Colonic mucosa (tissue), 4 donors: ENCODE data around the gene DSG1. TPM values are rescaled to one million over a fixed set of nuclear protein-coding genes. Genes with fewer than 3 reads are reported as not detected.
"Not testable (repeated sequence)": the region's sequence is repeated elsewhere in the genome, so short reads cannot be mapped to it uniquely, and the experiment has no call there.

Experiments used
- DNase-seq: peaks from one replicate; pipeline ENCODE4 v3.0.0-alpha.2; 2020
- H3K27ac ChIP-seq: fragments of 200-600 bp; one replicate; pipeline ENCODE4 v1.8.0; 2021
- H3K27me3 ChIP-seq: fragments of 200-600 bp; one replicate; pipeline ENCODE4 v1.8.0; 2021
- H3K36me3 ChIP-seq: fragments of 200-600 bp; one replicate; pipeline ENCODE4 v1.8.0; 2021
- H3K4me1 ChIP-seq: fragments of 200-600 bp; one replicate; pipeline ENCODE4 v1.8.0; 2021; ENCODE audit warnings: mild to moderate bottlenecking
- H3K4me3 ChIP-seq: fragments of 200-600 bp; one replicate; pipeline ENCODE4 v1.8.0; 2021
- H3K9ac ChIP-seq, 2 donors: one replicate each; pipeline ENCODE4 v1.7.0; 2013; ENCODE audit warnings: control low read depth in 2 of 2, low read depth in 2 of 2, low read length in 2 of 2
- H3K9me3 ChIP-seq: fragments of 200-600 bp; one replicate; pipeline ENCODE4 v1.8.0; 2021
- CTCF ChIP-seq: fragments of 200-600 bp; IDR thresholded peaks from one replicate; pipeline ENCODE4 v1.8.0; 2022; ENCODE audit warnings: antibody characterized with exemption, mild to moderate bottlenecking
- intact Hi-C: fragments of 100-400 bp; cut with DNase I; formaldehyde crosslinking; loops from one replicate; pipeline ENCODE4 v1.14.1; 2022
- total RNA-seq, 2 donors: library from RNA; stranded (reverse); fragmentation: NEBNext Ultra II Directional in 1 of 2; extraction: Animal tissue kit (Norgen Biotek cat#: 25700) in 1 of 2; gene quantifications; one replicate each; pipeline ENCODE4 v1.2.1, GENCODE V29; 2021
- donor health status: healthy.
- donor health status: DM: no; HTN: no; CAD: no.
- donor health status: DM: no; HTN: no; CAD: no.

Gene DSG1
- total RNA-seq, 2 donors from 2014 or later = not detected

GRCh38 chr18:31329787-31330438, 12.0 kb downstream of the DSG1 start:
- H3K27ac ChIP-seq = no peak overlapping the region
- intact Hi-C loops = no loop called here
- no peaks in the 10 kb centered on the region for H3K36me3 ChIP-seq
- TF ChIP-seq CTCF = no peak
- H3K4me3 ChIP-seq = no peak overlapping the region
- no peaks in the 10 kb centered on the region for H3K27me3 ChIP-seq
- H3K4me1 ChIP-seq = no peaks in the 10 kb centered on the region
- H3K9me3 ChIP-seq = no peaks in the 10 kb centered on the region
- no peak overlapping the region for H3K9ac ChIP-seq
- DNase-seq = no peak

- Histone ChIP-seq H3K9me3 (no peaks in the 10 kb centered on the region), H3K36me3 (no peaks in the 10 kb centered on the region), H3K27ac (no peak overlapping the region), H3K27me3 (no peaks in the 10 kb centered on the region), H3K9ac (no peak overlapping the region), H3K4me3 (no peak overlapping the region), H3K4me1 (no peaks in the 10 kb centered on the region)
- DNase-seq = no peak
- TF ChIP-seq CTCF = no peak
- intact Hi-C loops = no loop called here
These were observed 25.5 kb downstream of the DSG1 start for GRCh38 chr18:31343454-31343853.

GRCh38 chr18:31353336-31353735, 35.4 kb downstream of the DSG1 start:
- H3K36me3 ChIP-seq, H3K27ac ChIP-seq, H3K9ac ChIP-seq, H3K9me3 ChIP-seq, H3K4me3 ChIP-seq, H3K4me1 ChIP-seq, DNase-seq, H3K27me3 ChIP-seq, intact Hi-C loops: not testable (repeated sequence)

DNA sequence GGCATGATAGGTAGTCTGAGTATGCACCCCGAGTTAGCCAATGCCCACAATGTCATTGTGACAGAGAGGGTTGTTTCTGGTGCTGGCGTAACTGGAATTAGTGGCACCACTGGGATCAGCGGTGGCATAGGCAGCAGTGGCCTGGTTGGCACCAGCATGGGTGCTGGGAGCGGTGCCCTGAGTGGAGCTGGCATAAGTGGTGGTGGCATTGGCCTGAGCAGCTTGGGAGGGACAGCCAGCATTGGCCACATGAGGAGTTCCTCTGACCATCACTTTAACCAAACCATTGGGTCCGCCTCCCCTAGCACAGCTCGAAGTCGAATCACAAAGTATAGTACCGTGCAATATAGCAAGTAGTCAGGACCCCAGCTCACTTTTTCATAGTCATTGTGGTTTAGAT, 37.0 kb downstream of the DSG1 start:
- no peaks in the 10 kb centered on the region for H3K4me1 ChIP-seq
- H3K4me3 ChIP-seq = no peak overlapping the region
- no peak overlapping the region for H3K9ac ChIP-seq
- no peak overlapping the region for H3K27ac ChIP-seq
- no peak for TF ChIP-seq CTCF
- no peaks in the 10 kb centered on the region for H3K27me3 ChIP-seq
- no peaks in the 10 kb centered on the region for H3K36me3 ChIP-seq
- DNase-seq = no peak
- H3K9me3 ChIP-seq = no peaks in the 10 kb centered on the region
- intact Hi-C loops = no loop called here

GRCh38 chr18:31356025-31356424, 38.1 kb downstream of the DSG1 start:
- Histone ChIP-seq H3K27me3 (no peaks in the 10 kb centered on the region), H3K4me3 (no peak overlapping the region), H3K36me3 (no peaks in the 10 kb centered on the region), H3K9me3 (no peaks in the 10 kb centered on the region), H3K27ac (no peak overlapping the region), H3K4me1 (no peaks in the 10 kb centered on the region), H3K9ac (no peak overlapping the region)
- DNase-seq = no peak
- intact Hi-C loops = no loop called here
- TF ChIP-seq CTCF = no peak

DNA sequence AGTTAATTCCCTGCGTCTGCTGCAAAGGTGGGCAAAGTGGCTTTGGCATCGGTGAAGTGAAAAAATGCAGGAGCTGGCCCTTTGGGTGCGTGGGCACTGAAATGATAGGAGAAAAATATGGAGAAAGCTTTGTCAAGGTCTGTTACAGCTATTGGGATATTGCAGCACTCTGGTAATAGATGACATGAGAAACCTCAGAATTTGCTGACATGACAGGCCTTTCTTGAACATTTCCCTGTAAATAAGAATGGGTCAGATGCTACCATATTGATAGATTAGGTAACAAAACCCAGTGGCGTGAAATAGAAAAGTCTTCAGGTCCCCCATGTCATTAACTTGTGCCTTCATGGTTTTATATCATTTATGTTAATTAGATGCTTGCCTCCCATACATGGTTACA, 46.2 kb downstream of the DSG1 start:
- Histone ChIP-seq H3K9me3 (no peaks in the 10 kb centered on the region), H3K4me3 (no peak overlapping the region), H3K36me3 (no peaks in the 10 kb centered on the region), H3K27me3 (no peaks in the 10 kb centered on the region), H3K27ac (no peak overlapping the region), H3K9ac (no peak overlapping the region), H3K4me1 (no peaks in the 10 kb centered on the region)
- TF ChIP-seq CTCF = no peak
- DNase-seq = no peak
- intact Hi-C loops = no loop called here
